NT2/D1 (cell line): ENCODE data around the gene ECI1.

ENCODE experiments used
- YY1 ChIP-seq: IDR thresholded peaks from 2 replicates; pipeline ENCODE4 v1.6.1; 2011; ENCODE audit not compliant: insufficient read length, insufficient read depth
- ZNF274 ChIP-seq: IDR thresholded peaks from 2 replicates; pipeline ENCODE4 v1.6.1; 2011; ENCODE audit warnings: mild to moderate bottlenecking, low read depth, low read length

- TF ChIP-seq ZNF274 (no peak), YY1 (no peak)
Observed at GRCh38 chr16:2196162-2196980, 55.0 kb downstream of the ECI1 start, which contains the start of gene CASKIN1.
